GM23248 (cell line): ENCODE results near the gene RNF186.

Experiments
- EZH2 ChIP-seq: fragments of 200-600 bp; sonication (generic); IDR thresholded peaks from 2 replicates; pipeline ENCODE4 v1.6.1; 2018; ENCODE audit warnings: antibody characterized with exemption, mild to moderate bottlenecking; ENCODE audit not compliant: insufficient read depth, poor library complexity, severe bottlenecking
- EZH2phosphoT487 ChIP-seq: fragments of 200-600 bp; sonication (generic); IDR thresholded peaks from 2 replicates; pipeline ENCODE4 v1.6.1; 2018; ENCODE audit warnings: antibody characterized with exemption, moderate library complexity, mild to moderate bottlenecking, low read depth; ENCODE audit not compliant: insufficient read depth

- TF ChIP-seq EZH2: no peak
- no peak for TF ChIP-seq EZH2phosphoT487
These were observed at the start of gene RNF186 for GRCh38 chr1:19814681-19815503.
